Measurements from ENCODE around the gene SORCS2. TPM values are rescaled to one million over a fixed set of nuclear protein-coding genes. Genes with fewer than 3 reads are reported as not detected.

Gene SORCS2
- total RNA-seq, 4 donors from 2014 or later = 0.48 to 1.8 (median 0.68) TPM; not detected in 1

DNA sequence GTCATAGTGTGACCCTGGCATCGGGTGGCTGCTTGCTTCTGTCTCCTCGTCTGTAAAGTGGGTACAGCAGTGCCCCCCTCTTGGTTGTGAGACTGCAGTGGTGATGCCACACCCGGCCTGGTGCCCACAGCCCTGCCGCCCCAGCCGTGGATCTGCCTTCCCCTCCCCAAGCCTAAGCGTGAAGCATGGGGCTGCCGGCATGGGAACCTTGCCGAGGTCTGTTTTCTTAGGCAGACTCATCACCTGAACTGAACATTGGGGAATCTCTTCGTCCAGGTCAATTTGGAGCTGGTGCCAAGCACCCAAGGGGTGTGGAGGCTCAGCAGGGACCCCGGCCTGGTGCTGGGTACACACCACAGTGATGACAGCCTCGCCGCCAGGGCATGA, 134.0 kb downstream of the SORCS2 start:
- TF ChIP-seq POLR2A (IDR thresholded peaks at IDR 0.05) (no peak), POLR2AphosphoS5 (IDR thresholded peaks at IDR 0.05) (no peak), EP300 (IDR thresholded peaks at IDR 0.05; ENCODE audit: low read depth) (no peak)
- TF ChIP-seq, protein P1, sequence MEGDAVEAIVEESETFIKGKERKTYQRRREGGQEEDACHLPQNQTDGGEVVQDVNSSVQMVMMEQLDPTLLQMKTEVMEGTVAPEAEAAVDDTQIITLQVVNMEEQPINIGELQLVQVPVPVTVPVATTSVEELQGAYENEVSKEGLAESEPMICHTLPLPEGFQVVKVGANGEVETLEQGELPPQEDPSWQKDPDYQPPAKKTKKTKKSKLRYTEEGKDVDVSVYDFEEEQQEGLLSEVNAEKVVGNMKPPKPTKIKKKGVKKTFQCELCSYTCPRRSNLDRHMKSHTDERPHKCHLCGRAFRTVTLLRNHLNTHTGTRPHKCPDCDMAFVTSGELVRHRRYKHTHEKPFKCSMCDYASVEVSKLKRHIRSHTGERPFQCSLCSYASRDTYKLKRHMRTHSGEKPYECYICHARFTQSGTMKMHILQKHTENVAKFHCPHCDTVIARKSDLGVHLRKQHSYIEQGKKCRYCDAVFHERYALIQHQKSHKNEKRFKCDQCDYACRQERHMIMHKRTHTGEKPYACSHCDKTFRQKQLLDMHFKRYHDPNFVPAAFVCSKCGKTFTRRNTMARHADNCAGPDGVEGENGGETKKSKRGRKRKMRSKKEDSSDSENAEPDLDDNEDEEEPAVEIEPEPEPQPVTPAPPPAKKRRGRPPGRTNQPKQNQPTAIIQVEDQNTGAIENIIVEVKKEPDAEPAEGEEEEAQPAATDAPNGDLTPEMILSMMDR (IDR thresholded peaks at IDR 0.05) = no peak
- Histone ChIP-seq H3K9me3 (no peaks in the 10 kb centered on the region), H3K27ac (no peak overlapping the region), H3K27me3 (no peaks in the 10 kb centered on the region), H3K4me3 (no peak overlapping the region), H3K36me3 (no peaks in the 10 kb centered on the region), H3K4me1 (peaks cover 0 to 6% (median 0%) of the 10 kb centered on the region in 4 donors)
- in situ Hi-C loops (cut with MboI; ENCODE audit: low pct_ligation_motif_present in 1 of 4, low pct_unique_long_range_greater_than_20kb in 1 of 4, low sequenced_read_pairs in 3 of 4) = no loop called here
- WGBS, 2 donors (ENCODE audit: low coverage in 1 of 2) = 82% methylated on average over 10 of the region's 12 CpGs; no CpG with 5 or more reads in 1 of the 2 donors
- DNase-seq = no peak
- intact Hi-C loops (cut with DNase I; ENCODE audit: low total_unique reads) = no loop called here

DNA sequence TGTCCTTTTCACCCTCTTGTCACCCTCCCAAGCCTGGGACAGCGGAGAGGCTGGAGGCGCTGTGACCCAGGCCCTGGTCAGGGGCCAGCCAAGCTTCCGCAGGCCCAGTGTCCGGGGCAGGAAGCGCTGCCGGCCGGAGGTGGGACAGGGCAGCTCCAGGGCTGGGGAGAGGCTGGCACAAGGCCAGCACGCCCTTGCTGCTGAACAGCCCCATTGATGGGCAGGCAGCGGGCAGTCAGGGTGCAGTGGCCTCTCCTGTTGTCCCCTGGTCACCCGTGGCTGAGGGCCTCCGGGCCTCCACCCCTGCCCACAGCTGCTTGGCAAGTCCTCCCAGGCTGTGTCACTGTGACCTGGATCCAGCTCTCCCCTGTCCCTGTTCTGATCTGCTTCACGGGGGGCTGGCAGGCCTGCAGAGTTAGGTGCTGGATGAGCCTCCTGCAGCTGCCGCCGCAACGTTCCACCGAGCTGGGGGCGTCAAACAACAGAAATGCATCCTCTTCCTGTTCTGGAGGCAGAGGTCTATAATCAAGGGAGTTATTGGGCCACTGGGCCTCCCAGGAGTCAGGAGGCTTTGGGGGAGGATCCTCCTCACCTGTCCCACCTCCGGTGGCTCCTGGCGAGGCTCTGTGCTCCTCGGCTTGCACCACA, 134.5 kb downstream of the SORCS2 start:
- no peaks in the 10 kb centered on the region for H3K36me3 ChIP-seq
- peaks cover 0 to 6% (median 0%) of the 10 kb centered on the region in 4 donors for H3K4me1 ChIP-seq
- no peak overlapping the region for H3K27ac ChIP-seq
- WGBS, 2 donors (ENCODE audit: low coverage in 1 of 2) = 76% methylated on average over 18 of the region's 20 CpGs; no CpG with 5 or more reads in 1 of the 2 donors
- no peak overlapping the region for H3K4me3 ChIP-seq
- no peaks in the 10 kb centered on the region for H3K9me3 ChIP-seq
- in situ Hi-C loops (cut with MboI; ENCODE audit: low pct_ligation_motif_present in 1 of 4, low pct_unique_long_range_greater_than_20kb in 1 of 4, low sequenced_read_pairs in 3 of 4) = no loop called here
- TF ChIP-seq, protein P1 (IDR thresholded peaks at IDR 0.05) = no peak
- TF ChIP-seq EP300 (IDR thresholded peaks at IDR 0.05; ENCODE audit: low read depth) = no peak
- TF ChIP-seq POLR2A (IDR thresholded peaks at IDR 0.05) = no peak
- no peak for TF ChIP-seq POLR2AphosphoS5 (IDR thresholded peaks at IDR 0.05)
- DNase-seq = no peak
- no peaks in the 10 kb centered on the region for H3K27me3 ChIP-seq
- intact Hi-C loops (cut with DNase I; ENCODE audit: low total_unique reads) = no loop called here

DNA sequence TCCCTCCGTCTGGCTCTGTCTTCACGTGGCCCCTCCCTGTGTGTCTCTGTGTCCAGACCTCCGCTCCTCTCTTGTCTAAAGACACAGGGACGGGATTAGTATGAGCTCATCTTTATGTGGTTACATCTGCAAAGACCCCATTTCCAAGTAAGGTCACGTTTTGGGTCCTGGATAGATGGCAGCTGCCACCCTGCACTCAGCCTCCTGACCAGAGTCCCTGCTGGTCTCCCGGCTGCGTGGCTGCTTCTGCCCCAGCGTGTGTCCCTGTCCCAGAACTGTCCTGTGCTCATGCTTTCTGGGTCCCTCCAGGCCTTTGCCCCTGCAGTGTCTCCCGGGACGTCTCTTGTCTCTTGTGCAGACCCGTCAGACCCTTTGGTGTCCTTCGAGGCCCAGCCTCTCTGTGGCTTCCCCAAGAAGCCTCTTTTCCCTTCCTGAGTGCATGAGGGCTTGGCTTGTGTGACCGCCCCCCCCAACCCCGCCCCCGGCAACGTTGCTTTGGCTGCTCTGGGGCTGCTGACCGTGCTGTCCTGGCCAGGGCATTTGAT, 135.1 kb downstream of the SORCS2 start:
- in situ Hi-C loops (cut with MboI; ENCODE audit: low pct_ligation_motif_present in 1 of 4, low pct_unique_long_range_greater_than_20kb in 1 of 4, low sequenced_read_pairs in 3 of 4) (no loop called here), intact Hi-C loops (cut with DNase I; ENCODE audit: low total_unique reads) (no loop called here)
- no peak overlapping the region for H3K4me3 ChIP-seq
- TF ChIP-seq POLR2AphosphoS5 (IDR thresholded peaks at IDR 0.05) (no peak), POLR2A (IDR thresholded peaks at IDR 0.05) (no peak), EP300 (IDR thresholded peaks at IDR 0.05; ENCODE audit: low read depth) (no peak)
- TF ChIP-seq, protein P1 (IDR thresholded peaks at IDR 0.05) = no peak
- DNase-seq = no peak
- H3K36me3 ChIP-seq = no peaks in the 10 kb centered on the region
- WGBS, 2 donors (ENCODE audit: low coverage in 1 of 2) = 42 to 53% methylated on average over 3 to 17 of the region's 17 CpGs
- no peaks in the 10 kb centered on the region for H3K27me3 ChIP-seq
- no peaks in the 10 kb centered on the region for H3K9me3 ChIP-seq
- H3K27ac ChIP-seq = no peak overlapping the region
- H3K4me1 ChIP-seq = peaks cover 0 to 6% (median 0%) of the 10 kb centered on the region in 4 donors

DNA sequence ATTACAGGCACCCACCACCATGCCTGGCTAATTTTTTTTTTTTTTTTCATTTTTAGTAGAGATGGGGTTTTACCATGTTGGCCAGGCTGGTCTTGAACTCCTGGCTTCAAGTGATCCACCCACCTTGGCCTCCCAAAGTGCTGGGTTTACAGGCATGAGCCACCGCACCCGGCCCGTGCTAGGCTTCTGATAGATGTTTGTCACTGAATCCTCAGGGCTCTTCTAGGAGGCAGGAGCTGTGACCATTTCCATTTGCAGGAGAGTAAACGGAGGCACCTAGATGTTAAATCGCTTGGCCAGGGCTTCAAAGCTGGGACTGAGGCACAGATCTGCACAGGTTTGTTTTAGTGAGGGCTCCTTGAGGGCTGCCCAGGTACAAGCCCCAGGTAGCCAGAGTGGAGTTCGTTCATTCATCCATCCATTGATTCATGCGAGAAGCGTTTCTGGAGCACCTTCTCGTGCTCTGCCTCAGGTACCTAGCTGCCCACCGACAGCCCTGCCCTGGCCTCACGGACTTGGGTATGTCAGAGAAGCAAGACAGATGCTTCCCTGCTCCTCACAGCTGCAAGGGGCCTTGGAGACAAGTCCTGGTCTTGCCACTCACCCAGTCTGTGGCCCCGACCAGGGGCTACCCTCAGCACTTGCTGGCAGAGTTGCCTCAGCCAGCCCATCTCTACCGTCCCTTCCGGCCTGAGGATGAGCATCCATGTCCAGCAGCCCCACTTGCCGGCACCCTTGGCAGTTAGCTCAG, 136.0 kb downstream of the SORCS2 start:
- Histone ChIP-seq H3K9me3 (no peaks in the 10 kb centered on the region), H3K27me3 (no peaks in the 10 kb centered on the region), H3K27ac (no peak overlapping the region), H3K4me1 (peaks cover 0 to 6% (median 0%) of the 10 kb centered on the region in 4 donors), H3K4me3 (no peak overlapping the region), H3K36me3 (no peaks in the 10 kb centered on the region)
- in situ Hi-C loops (cut with MboI; ENCODE audit: low pct_ligation_motif_present in 1 of 4, low pct_unique_long_range_greater_than_20kb in 1 of 4, low sequenced_read_pairs in 3 of 4) = no loop called here
- TF ChIP-seq POLR2AphosphoS5 (IDR thresholded peaks at IDR 0.05) = no peak
- no peak for TF ChIP-seq POLR2A (IDR thresholded peaks at IDR 0.05)
- TF ChIP-seq EP300 (IDR thresholded peaks at IDR 0.05; ENCODE audit: low read depth) = no peak
- TF ChIP-seq, protein P1 (IDR thresholded peaks at IDR 0.05) = no peak
- no peak for DNase-seq
- 89% methylated on average over 15 of the region's 15 CpGs; no CpG with 5 or more reads in 1 of the 2 donors for WGBS, 2 donors (ENCODE audit: low coverage in 1 of 2)
- intact Hi-C loops (cut with DNase I; ENCODE audit: low total_unique reads) = no loop called here
